HEK293 (cell line): ENCODE data around the gene OBSCN.

ENCODE experiments used
- CTCF ChIA-PET: fragments of 350-600 bp; formaldehyde crosslinking; extraction: SDS; loops from one replicate; lab custom pipeline; 2021; ENCODE audit warnings: antibody characterized with exemption; lab: Yijun Ruan, JAX
- POLR2A ChIA-PET: fragments of 300-600 bp; formaldehyde crosslinking; extraction: SDS; loops from one replicate; lab custom pipeline; 2020; ENCODE audit warnings: antibody characterized with exemption, inconsistent platforms; lab: Yijun Ruan, JAX
- H3K27ac ChIP-seq: fragments of 200-500 bp; sonication (Bioruptor generic); 2 replicates; pipeline ENCODE4 v1.5.1; 2014; ENCODE audit warnings: low read depth, low read length, control low read depth, inconsistent platforms; ENCODE audit errors: extremely low read depth
- H3K36me3 ChIP-seq, 2 experiments: fragments of 200-500 bp in 1 of 2; sonication (Bioruptor generic) in 1 of 2; 1 replicate in 1 of 2; 2 replicates in 1 of 2; pipeline ENCODE4 v1.5.1; 2014 to 2017; ENCODE audit warnings: inconsistent platforms in 2 of 2, low read length in 2 of 2; ENCODE audit not compliant: control insufficient read depth in 2 of 2, insufficient read depth in 1 of 2
- H3K4me1 ChIP-seq: fragments of 200-500 bp; sonication (Bioruptor generic); 2 replicates; pipeline ENCODE4 v1.5.1; 2014; ENCODE audit warnings: mild to moderate bottlenecking, low read length, inconsistent platforms; ENCODE audit not compliant: control insufficient read depth, insufficient read depth
- H3K4me3 ChIP-seq: 2 replicates; pipeline ENCODE4 v1.5.1; 2011; ENCODE audit warnings: low read depth, mild to moderate bottlenecking, control low read depth, low read length, moderate library complexity
- H3K9me3 ChIP-seq: fragments of 200-500 bp; sonication (Bioruptor generic); 2 replicates; pipeline ENCODE4 v1.5.1; 2014; ENCODE audit warnings: low read depth, low read length, inconsistent platforms; ENCODE audit not compliant: control insufficient read depth, insufficient read depth
- KLF9 ChIP-seq: fragments of 450-650 bp; formaldehyde crosslinking; IDR thresholded peaks from 2 replicates; pipeline ENCODE4 v1.5.1; 2016; ENCODE audit warnings: missing biosample characterization, missing genetic modification characterization, low read depth
- ZBTB17 ChIP-seq: fragments of 450-650 bp; formaldehyde crosslinking; IDR thresholded peaks from 2 replicates; pipeline ENCODE4 v1.5.1; 2016; ENCODE audit warnings: missing biosample characterization, missing genetic modification characterization
- ZNF184 ChIP-seq: fragments of 450-650 bp; IDR thresholded peaks from 2 replicates; pipeline ENCODE4 v1.5.1; 2018; ENCODE audit warnings: missing biosample characterization, mild to moderate bottlenecking, missing genetic modification characterization
- ZNF23 ChIP-seq: fragments of 450-650 bp; formaldehyde crosslinking; IDR thresholded peaks from 2 replicates; pipeline ENCODE4 v1.5.1; 2016; ENCODE audit warnings: missing biosample characterization, missing genetic modification characterization, borderline replicate concordance
- ZNF302 ChIP-seq: fragments of 450-650 bp; formaldehyde crosslinking; IDR thresholded peaks from 2 replicates; pipeline ENCODE4 v1.5.1; 2016; ENCODE audit warnings: missing biosample characterization, missing genetic modification characterization, low read depth
- ZNF354C ChIP-seq: fragments of 450-650 bp; formaldehyde crosslinking; IDR thresholded peaks from 2 replicates; pipeline ENCODE4 v1.5.1; 2016; ENCODE audit warnings: missing biosample characterization, missing genetic modification characterization, low read depth, borderline replicate concordance
- ZNF404 ChIP-seq: fragments of 450-650 bp; formaldehyde crosslinking; IDR thresholded peaks from 2 replicates; pipeline ENCODE4 v1.5.1; 2017; ENCODE audit warnings: missing biosample characterization, missing genetic modification characterization
- ZNF423 ChIP-seq: fragments of 450-650 bp; formaldehyde crosslinking; IDR thresholded peaks from 2 replicates; pipeline ENCODE4 v1.5.1; 2016; ENCODE audit warnings: missing biosample characterization, missing genetic modification characterization
- ZNF510 ChIP-seq: fragments of 450-650 bp; formaldehyde crosslinking; IDR thresholded peaks from 2 replicates; pipeline ENCODE4 v1.5.1; 2018; ENCODE audit warnings: mild to moderate bottlenecking, missing genetic modification characterization, missing biosample characterization; ENCODE audit not compliant: insufficient replicate concordance
- ZNF596 ChIP-seq: fragments of 450-650 bp; IDR thresholded peaks from 2 replicates; pipeline ENCODE4 v1.5.0; 2018; ENCODE audit warnings: missing biosample characterization, mild to moderate bottlenecking, missing genetic modification characterization, moderate library complexity
- ZNF785 ChIP-seq: fragments of 450-650 bp; formaldehyde crosslinking; IDR thresholded peaks from 2 replicates; pipeline ENCODE4 v1.5.1; 2016; ENCODE audit warnings: missing biosample characterization, missing genetic modification characterization
- ZNF837 ChIP-seq: fragments of 450-650 bp; formaldehyde crosslinking; IDR thresholded peaks from 2 replicates; pipeline ENCODE4 v1.5.1; 2016; ENCODE audit warnings: missing biosample characterization, missing genetic modification characterization
- TF ChIP-seq, protein P1 (sequence below): fragments of 450-650 bp; formaldehyde crosslinking; IDR thresholded peaks from 2 replicates; pipeline ENCODE4 v1.5.1; 2017; ENCODE audit warnings: missing biosample characterization, missing genetic modification characterization
- TF ChIP-seq, protein P2 (sequence below): fragments of 450-650 bp; formaldehyde crosslinking; IDR thresholded peaks from 2 replicates; pipeline ENCODE4 v1.5.1; 2017; ENCODE audit warnings: missing biosample characterization, missing genetic modification characterization
- TF ChIP-seq, protein P3 (sequence below): fragments of 450-650 bp; formaldehyde crosslinking; IDR thresholded peaks from 2 replicates; pipeline ENCODE4 v1.5.1; 2016; ENCODE audit warnings: missing biosample characterization, missing genetic modification characterization
- TF ChIP-seq, protein P4 (sequence below): fragments of 450-650 bp; formaldehyde crosslinking; IDR thresholded peaks from 2 replicates; pipeline ENCODE4 v1.5.1; 2016; ENCODE audit warnings: missing biosample characterization, missing genetic modification characterization
- TF ChIP-seq, protein P5 (sequence below): fragments of 450-650 bp; formaldehyde crosslinking; IDR thresholded peaks from 2 replicates; pipeline ENCODE4 v1.5.1; 2016; ENCODE audit warnings: missing biosample characterization, missing genetic modification characterization, low read depth

Gene OBSCN

DNA sequence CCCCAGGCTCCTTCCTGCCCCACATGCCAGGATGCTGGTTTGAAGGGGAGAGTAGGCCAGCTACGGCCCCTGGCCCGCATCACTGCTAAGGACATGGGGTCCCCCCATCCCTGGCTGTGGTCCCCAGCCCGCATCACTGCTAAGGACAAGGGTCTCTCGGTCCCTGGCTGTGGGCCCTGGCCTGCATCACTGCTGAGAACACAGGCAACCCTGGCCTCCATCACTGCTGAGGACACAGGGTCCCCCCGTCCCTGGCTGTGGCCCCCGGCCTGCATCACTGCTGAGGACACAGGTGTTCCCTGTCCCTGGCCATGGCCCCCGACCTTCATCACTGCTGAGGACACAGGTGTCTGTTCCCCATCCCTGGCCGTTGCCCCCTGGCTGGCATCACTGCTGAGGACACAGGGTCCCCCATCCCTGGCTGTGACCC, 448 bp upstream of the OBSCN start:
- Histone ChIP-seq H3K4me1 (no peaks in the 10 kb centered on the region; the same call in 1 of the 2 replicates), H3K4me3 (no peak overlapping the region), H3K9me3 (no peaks in the 10 kb centered on the region)
- CTCF ChIA-PET, result no interaction called here
- no peak for TF ChIP-seq ZBTB17 (tag by site-specific recombination)
- TF ChIP-seq, protein P1, sequence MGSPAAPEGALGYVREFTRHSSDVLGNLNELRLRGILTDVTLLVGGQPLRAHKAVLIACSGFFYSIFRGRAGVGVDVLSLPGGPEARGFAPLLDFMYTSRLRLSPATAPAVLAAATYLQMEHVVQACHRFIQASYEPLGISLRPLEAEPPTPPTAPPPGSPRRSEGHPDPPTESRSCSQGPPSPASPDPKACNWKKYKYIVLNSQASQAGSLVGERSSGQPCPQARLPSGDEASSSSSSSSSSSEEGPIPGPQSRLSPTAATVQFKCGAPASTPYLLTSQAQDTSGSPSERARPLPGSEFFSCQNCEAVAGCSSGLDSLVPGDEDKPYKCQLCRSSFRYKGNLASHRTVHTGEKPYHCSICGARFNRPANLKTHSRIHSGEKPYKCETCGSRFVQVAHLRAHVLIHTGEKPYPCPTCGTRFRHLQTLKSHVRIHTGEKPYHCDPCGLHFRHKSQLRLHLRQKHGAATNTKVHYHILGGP (tag by site-specific recombination), result no peak
- TF ChIP-seq, protein P2, sequence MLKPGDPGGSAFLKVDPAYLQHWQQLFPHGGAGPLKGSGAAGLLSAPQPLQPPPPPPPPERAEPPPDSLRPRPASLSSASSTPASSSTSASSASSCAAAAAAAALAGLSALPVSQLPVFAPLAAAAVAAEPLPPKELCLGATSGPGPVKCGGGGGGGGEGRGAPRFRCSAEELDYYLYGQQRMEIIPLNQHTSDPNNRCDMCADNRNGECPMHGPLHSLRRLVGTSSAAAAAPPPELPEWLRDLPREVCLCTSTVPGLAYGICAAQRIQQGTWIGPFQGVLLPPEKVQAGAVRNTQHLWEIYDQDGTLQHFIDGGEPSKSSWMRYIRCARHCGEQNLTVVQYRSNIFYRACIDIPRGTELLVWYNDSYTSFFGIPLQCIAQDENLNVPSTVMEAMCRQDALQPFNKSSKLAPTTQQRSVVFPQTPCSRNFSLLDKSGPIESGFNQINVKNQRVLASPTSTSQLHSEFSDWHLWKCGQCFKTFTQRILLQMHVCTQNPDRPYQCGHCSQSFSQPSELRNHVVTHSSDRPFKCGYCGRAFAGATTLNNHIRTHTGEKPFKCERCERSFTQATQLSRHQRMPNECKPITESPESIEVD (tag by site-specific recombination), result no peak
- TF ChIP-seq ZNF837 (tag by site-specific recombination), result no peak
- TF ChIP-seq, protein P3, sequence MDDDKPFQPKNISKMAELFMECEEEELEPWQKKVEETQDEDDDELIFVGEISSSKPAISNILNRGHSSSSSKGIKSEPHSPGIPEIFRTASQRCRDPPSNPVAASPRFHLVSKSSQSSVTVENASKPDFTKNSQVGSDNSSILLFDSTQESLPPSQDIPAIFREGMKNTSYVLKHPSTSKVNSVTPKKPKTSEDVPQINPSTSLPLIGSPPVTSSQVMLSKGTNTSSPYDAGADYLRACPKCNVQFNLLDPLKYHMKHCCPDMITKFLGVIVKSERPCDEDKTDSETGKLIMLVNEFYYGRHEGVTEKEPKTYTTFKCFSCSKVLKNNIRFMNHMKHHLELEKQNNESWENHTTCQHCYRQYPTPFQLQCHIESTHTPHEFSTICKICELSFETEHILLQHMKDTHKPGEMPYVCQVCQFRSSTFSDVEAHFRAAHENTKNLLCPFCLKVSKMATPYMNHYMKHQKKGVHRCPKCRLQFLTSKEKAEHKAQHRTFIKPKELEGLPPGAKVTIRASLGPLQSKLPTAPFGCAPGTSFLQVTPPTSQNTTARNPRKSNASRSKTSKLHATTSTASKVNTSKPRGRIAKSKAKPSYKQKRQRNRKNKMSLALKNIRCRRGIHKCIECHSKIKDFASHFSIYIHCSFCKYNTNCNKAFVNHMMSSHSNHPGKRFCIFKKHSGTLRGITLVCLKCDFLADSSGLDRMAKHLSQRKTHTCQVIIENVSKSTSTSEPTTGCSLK, result no peak
- TF ChIP-seq ZNF404 (tag by site-specific recombination), result no peak
- TF ChIP-seq, protein P4, sequence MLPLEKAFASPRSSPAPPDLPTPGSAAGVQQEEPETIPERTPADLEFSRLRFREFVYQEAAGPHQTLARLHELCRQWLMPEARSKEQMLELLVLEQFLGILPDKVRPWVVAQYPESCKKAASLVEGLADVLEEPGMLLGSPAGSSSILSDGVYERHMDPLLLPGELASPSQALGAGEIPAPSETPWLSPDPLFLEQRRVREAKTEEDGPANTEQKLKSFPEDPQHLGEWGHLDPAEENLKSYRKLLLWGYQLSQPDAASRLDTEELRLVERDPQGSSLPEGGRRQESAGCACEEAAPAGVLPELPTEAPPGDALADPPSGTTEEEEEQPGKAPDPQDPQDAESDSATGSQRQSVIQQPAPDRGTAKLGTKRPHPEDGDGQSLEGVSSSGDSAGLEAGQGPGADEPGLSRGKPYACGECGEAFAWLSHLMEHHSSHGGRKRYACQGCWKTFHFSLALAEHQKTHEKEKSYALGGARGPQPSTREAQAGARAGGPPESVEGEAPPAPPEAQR, result no peak
- TF ChIP-seq ZNF596 (tag by site-specific recombination), result no peak
- no peak for TF ChIP-seq ZNF423 (tag by site-specific recombination)
- TF ChIP-seq ZNF23 (tag by site-specific recombination), result no peak
- no peak for TF ChIP-seq KLF9
- no peak for TF ChIP-seq ZNF302 (tag by site-specific recombination)
- TF ChIP-seq ZNF785 (tag by site-specific recombination), result no peak
- TF ChIP-seq ZNF184 (tag by site-specific recombination), result no peak
- no peak for TF ChIP-seq ZNF510 (tag by site-specific recombination)
- no peak for TF ChIP-seq ZNF354C (tag by site-specific recombination)
- TF ChIP-seq, protein P5, sequence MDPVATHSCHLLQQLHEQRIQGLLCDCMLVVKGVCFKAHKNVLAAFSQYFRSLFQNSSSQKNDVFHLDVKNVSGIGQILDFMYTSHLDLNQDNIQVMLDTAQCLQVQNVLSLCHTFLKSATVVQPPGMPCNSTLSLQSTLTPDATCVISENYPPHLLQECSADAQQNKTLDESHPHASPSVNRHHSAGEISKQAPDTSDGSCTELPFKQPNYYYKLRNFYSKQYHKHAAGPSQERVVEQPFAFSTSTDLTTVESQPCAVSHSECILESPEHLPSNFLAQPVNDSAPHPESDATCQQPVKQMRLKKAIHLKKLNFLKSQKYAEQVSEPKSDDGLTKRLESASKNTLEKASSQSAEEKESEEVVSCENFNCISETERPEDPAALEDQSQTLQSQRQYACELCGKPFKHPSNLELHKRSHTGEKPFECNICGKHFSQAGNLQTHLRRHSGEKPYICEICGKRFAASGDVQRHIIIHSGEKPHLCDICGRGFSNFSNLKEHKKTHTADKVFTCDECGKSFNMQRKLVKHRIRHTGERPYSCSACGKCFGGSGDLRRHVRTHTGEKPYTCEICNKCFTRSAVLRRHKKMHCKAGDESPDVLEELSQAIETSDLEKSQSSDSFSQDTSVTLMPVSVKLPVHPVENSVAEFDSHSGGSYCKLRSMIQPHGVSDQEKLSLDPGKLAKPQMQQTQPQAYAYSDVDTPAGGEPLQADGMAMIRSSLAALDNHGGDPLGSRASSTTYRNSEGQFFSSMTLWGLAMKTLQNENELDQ, result no peak
- TF ChIP-seq, all 188 proteins: peak for 0
- POLR2A ChIA-PET, result no interaction called here
- Histone ChIP-seq H3K27ac (no peak overlapping the region), H3K36me3 (no peaks in the 10 kb centered on the region)
